Skeletal muscle tissue (tissue), 4 donors: ENCODE measurements around the gene TAS1R1. TPM values are rescaled to one million over a fixed set of nuclear protein-coding genes. Genes with fewer than 3 reads are reported as not detected.
"Not testable (repeated sequence)": the region's sequence is repeated elsewhere in the genome, so short reads cannot be mapped to it uniquely, and the experiment has no call there.

Experiments
- H3K27ac ChIP-seq: one replicate; pipeline ENCODE4 v1.7.0; 2013; ENCODE audit warnings: mild to moderate bottlenecking, low read depth, low read length, inconsistent platforms
- H3K27me3 ChIP-seq, 3 donors: one replicate each; pipeline ENCODE4 v1.7.0; 2013; ENCODE audit warnings: low read length in 3 of 3; ENCODE audit not compliant: control insufficient read depth in 3 of 3, insufficient read depth in 3 of 3
- H3K36me3 ChIP-seq, 3 donors: one replicate each; pipeline ENCODE4 v1.7.0; 2013; ENCODE audit warnings: low read length in 3 of 3; ENCODE audit not compliant: control insufficient read depth in 3 of 3, insufficient read depth in 3 of 3
- H3K4me1 ChIP-seq, 3 donors: one replicate each; pipeline ENCODE4 v1.7.0; 2013; ENCODE audit warnings: low read length in 3 of 3, mild to moderate bottlenecking in 3 of 3; ENCODE audit not compliant: control insufficient read depth in 3 of 3, insufficient read depth in 3 of 3
- H3K4me3 ChIP-seq, 3 donors: one replicate each; pipeline ENCODE4 v1.7.0; 2013; ENCODE audit warnings: low read length in 3 of 3
- H3K9ac ChIP-seq, 3 donors: one replicate each; pipeline ENCODE4 v1.7.0; 2013; ENCODE audit warnings: low read length in 3 of 3, mild to moderate bottlenecking in 3 of 3, moderate library complexity in 2 of 3, low read depth in 1 of 3
- H3K9me3 ChIP-seq, 3 donors: one replicate each; pipeline ENCODE4 v1.7.0; 2013; ENCODE audit warnings: low read length in 3 of 3; ENCODE audit not compliant: control insufficient read depth in 3 of 3
- total RNA-seq: library from RNA; depleted of rRNA; stranded (reverse); fragments of >200 nt; gene quantifications from one replicate; pipeline ENCODE4 v1.2.3, GENCODE V29; 2014
- donor health status: Osteomylitis.

The TAS1R1 gene
- total RNA-seq, 1 donor from 2014 or later, result 5.7 TPM

DNA sequence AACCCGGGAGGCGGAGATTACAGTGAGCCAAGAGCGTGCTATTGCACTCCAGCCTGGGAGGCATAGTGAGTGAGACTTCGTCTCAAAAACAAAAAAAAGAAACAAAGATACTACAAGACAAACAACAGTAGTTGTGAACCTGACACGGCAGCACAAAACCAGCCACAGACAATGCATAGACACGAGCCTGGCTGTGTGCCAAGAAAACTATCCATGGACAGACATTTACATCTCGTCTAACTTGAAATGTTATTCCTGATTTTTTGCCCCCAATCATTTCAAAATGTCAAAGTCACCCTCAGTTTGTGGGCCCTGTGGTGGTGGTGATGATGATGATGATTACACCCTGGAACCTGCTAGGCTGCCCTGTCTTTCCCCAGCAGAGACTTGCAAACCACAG is 41.2 kb downstream of the TAS1R1 start:
- H3K9me3 ChIP-seq, result no peaks in the 10 kb centered on the region
- peak overlapping the region; percentile 60 to 100 (median 66) for H3K9ac ChIP-seq
- H3K27me3 ChIP-seq, result no peaks in the 10 kb centered on the region
- H3K4me1 ChIP-seq, result peaks cover 69 to 93% (median 86%) of the 10 kb centered on the region in 3 donors
- peaks cover 69 to 79% (median 75%) of the 10 kb centered on the region in 3 donors for H3K36me3 ChIP-seq
- peak overlapping the region; percentile 71 for H3K27ac ChIP-seq
- peak overlapping the region; percentile 56 to 76 (median 56) for H3K4me3 ChIP-seq

DNA sequence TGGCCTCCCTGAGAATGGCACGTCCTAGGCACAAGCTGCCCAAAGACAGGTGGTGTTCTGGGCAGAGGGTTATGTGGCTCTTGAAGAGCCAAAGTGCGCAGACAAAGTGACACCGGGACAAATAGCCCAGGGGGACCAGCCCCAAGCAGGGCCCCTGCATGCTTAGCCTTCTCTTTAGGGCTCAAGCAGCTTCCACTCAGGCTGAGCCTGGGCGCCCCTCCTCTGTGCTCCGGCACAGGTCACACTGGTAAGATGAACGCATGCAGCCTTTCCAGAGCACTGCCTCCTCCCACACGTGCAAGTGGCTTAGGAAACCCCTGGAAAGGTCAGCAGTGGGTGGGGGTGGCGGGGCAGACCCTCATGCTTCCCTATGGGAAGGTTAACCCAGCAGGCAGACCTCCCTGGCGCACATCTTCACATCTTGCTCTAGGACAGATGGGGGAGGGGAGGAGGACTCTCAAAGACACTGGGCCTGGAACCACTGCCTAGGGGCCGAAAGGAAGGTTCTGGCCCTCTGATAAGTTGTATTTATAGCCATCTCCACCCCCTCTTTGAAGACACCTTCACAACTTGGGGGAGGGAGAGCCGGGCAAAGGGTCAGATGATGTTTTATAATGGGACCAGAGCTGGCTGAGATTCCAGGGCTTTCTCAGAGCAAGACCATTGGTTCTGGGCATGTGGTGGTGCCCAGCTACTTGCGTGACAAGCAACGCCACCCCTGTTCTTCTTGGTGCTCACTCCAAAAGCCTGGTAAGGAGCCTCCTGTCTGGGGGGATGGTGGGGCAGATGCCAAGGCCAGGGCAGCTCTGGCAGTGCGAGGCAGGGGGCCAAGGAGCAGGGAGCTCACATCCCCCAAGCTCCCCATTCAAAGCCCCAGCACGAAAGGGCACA is 42.0 kb downstream of the TAS1R1 start:
- peak overlapping the region; percentile 56 to 76 (median 56) for H3K4me3 ChIP-seq
- H3K9me3 ChIP-seq, result no peaks in the 10 kb centered on the region
- peak overlapping the region; percentile 71 for H3K27ac ChIP-seq
- peak overlapping the region; percentile 66 to 100 (median 67) for H3K9ac ChIP-seq
- H3K36me3 ChIP-seq, result peaks cover 62 to 72% (median 71%) of the 10 kb centered on the region in 3 donors
- H3K27me3 ChIP-seq, result no peaks in the 10 kb centered on the region
- peaks cover 62 to 92% (median 81%) of the 10 kb centered on the region in 3 donors for H3K4me1 ChIP-seq

DNA sequence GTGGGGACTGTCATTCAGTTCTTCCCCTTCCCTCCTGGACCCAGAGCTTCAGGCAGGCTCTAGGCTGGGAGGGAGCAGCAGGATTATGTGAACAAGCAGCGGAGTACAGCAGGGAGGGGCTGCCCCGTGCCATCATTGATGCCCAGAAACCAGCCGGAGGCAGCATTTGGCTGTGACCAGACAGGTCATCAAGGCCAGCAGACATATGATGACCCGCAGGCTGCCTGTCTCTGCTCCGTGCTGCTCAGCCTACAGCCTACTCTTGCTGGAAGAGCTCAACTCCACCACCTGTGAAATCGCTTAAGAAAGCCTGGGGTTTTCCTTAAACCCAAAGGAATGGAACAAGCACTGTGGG is 42.6 kb downstream of the TAS1R1 start:
- H3K4me3 ChIP-seq, result peak overlapping the region; percentile 11 to 76 (median 56)
- no peaks in the 10 kb centered on the region for H3K27me3 ChIP-seq
- H3K27ac ChIP-seq, result peak overlapping the region; percentile 71
- H3K9me3 ChIP-seq, result no peaks in the 10 kb centered on the region
- H3K9ac ChIP-seq, result peak overlapping the region; percentile 66 to 100 (median 67)
- peaks cover 55 to 90% (median 75%) of the 10 kb centered on the region in 3 donors for H3K4me1 ChIP-seq
- H3K36me3 ChIP-seq, result peaks cover 60 to 70% (median 65%) of the 10 kb centered on the region in 3 donors

DNA sequence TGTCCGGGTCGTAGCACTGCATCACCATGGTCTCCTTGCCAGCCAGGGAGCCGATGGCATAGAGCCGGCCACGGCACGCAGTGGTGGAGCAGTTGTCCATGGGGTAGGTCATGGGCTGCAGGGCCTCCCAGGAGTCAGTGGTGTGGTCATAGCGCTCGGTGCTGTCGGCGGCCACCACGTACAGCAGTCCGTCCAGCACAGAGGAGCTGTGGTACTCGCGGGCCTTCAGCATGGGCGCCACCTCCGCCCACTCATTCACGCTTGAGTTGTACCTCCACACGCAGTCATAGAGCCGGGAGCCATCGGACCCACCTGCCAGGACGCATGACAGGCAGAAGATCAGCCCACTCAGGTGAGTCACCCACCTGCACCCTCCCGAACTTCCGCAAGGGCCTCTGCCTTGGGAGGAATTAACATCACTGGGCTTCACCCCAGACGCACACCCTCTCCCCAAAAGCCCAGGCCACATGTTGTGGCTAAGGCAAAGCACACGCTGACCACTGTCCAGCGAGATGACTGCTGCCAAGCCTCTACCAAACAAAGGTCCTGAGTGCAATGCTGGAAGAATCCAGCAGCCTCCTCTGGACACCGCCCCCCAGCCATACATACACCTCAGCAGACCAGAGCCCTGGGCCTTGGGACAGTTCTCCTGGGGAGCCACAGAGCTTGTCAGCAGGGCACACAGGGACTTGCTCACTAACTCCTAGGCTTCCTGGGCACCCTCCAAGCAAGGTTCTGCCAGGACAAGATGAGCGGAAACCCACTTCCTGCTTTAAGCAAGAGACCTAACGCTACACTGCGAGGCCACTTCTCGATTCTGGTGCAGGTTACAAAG is 44.3 kb downstream of the TAS1R1 start:
- H3K9me3 ChIP-seq, result no peaks in the 10 kb centered on the region
- H3K4me1 ChIP-seq, result peaks cover 58 to 85% (median 70%) of the 10 kb centered on the region in 3 donors
- no peaks in the 10 kb centered on the region for H3K27me3 ChIP-seq
- H3K4me3 ChIP-seq, result peak overlapping the region; percentile 91 to 97 (median 97)
- H3K27ac ChIP-seq, result peak overlapping the region; percentile 66
- peaks cover 45 to 55% (median 49%) of the 10 kb centered on the region in 3 donors for H3K36me3 ChIP-seq
- H3K9ac ChIP-seq, result peak overlapping the region; percentile 61 to 100 (median 80)

- H3K36me3 ChIP-seq, result peaks cover 40 to 50% (median 43%) of the 10 kb centered on the region in 3 donors
- H3K4me3 ChIP-seq, result peak overlapping the region; percentile 91 to 97 (median 97)
- peak overlapping the region; percentile 98 for H3K27ac ChIP-seq
- H3K4me1 ChIP-seq, result peaks cover 63 to 85% (median 73%) of the 10 kb centered on the region in 3 donors
- H3K9ac ChIP-seq, result peak overlapping the region; percentile 94 to 100 (median 99)
- not testable (repeated sequence) for H3K9me3 ChIP-seq, H3K27me3 ChIP-seq
Measured at GRCh38 chr1:6599991-6600390, 44.9 kb downstream of the TAS1R1 start.

GRCh38 chr1:6600410-6601048 is 45.4 kb downstream of the TAS1R1 start:
- Histone ChIP-seq H3K36me3 (peaks cover 35 to 44% (median 38%) of the 10 kb centered on the region in 3 donors), H3K4me1 (peaks cover 67 to 83% (median 69%) of the 10 kb centered on the region in 3 donors), H3K27me3 (no peaks in the 10 kb centered on the region), H3K9me3 (no peaks in the 10 kb centered on the region), H3K9ac (peak overlapping the region; percentile 94 to 100 (median 99)), H3K27ac (peak overlapping the region; percentile 98), H3K4me3 (peak overlapping the region; percentile 91 to 97 (median 97))

DNA sequence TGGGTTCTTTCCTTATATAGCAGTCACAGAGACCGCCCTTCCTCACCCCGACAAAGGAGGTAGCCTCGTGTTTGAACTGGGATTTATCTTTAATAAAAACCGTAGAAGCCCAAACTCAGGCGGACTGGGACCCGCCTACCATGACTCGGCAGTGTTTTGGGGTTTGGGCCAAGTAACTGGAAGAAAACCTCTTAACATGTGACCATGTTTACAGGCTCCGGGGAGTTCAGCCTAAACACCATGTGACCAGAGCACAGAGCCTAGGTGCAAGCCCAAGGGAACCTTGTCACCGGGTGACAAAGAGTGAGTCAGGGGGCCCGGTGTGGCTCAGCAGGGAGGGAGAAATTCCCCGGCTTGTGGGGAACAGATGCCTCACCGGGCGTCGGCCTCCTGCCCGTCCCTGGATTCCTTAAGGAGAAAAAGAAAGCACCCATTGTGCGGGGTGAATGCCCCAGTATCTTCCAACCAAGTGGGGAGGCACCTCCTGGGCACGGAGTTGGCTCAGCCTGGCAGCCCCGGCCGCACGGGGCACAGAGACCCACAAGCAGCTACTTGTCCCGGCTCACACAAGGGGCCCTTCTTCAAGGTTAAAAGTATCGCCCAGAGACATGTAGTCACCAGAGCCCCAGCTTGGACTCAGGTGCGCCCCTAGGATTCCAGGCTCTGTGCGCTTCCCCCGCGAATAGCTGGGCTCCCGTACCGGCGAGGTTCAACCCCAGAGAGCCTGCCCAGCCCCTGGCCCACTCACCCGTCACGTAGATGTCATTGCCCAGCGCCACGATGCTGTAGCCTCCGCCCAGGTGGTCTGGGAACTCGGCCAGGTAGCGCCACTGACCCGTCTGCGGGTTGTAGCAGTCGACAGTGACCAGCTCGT is 46.2 kb downstream of the TAS1R1 start:
- H3K9ac ChIP-seq, result peak overlapping the region; percentile 94 to 100 (median 99)
- peak overlapping the region; percentile 91 to 97 (median 97) for H3K4me3 ChIP-seq
- H3K27ac ChIP-seq, result peak overlapping the region; percentile 98
- H3K4me1 ChIP-seq, result peaks cover 59 to 79% (median 61%) of the 10 kb centered on the region in 3 donors
- peaks cover 27 to 37% (median 30%) of the 10 kb centered on the region in 3 donors for H3K36me3 ChIP-seq
- H3K9me3 ChIP-seq, result no peaks in the 10 kb centered on the region
- no peaks in the 10 kb centered on the region for H3K27me3 ChIP-seq

GRCh38 chr1:6601923-6602668 is 47.0 kb downstream of the TAS1R1 start:
- peak overlapping the region; percentile 94 to 100 (median 99) for H3K9ac ChIP-seq
- H3K36me3 ChIP-seq, result peaks cover 19 to 29% (median 22%) of the 10 kb centered on the region in 3 donors
- peak overlapping the region; percentile 98 for H3K27ac ChIP-seq
- H3K4me1 ChIP-seq, result peaks cover 51 to 72% (median 55%) of the 10 kb centered on the region in 3 donors
- H3K4me3 ChIP-seq, result peak overlapping the region; percentile 91 to 97 (median 97)
- H3K9me3 ChIP-seq, result no peaks in the 10 kb centered on the region
- H3K27me3 ChIP-seq, result no peaks in the 10 kb centered on the region
